GM12865 (cell line): Measurements from ENCODE around the gene AMOTL2.

Experiments used
- DNase-seq: peaks from one replicate; pipeline ENCODE4 v3.0.0; 2010; ENCODE audit warnings: low read depth
- H3K4me3 ChIP-seq: 2 replicates; pipeline ENCODE4 v1.5.1; 2011; ENCODE audit warnings: mild to moderate bottlenecking, low read depth, low read length, control low read depth
- TF ChIP-seq, protein P1 (sequence below): IDR thresholded peaks from 2 replicates; pipeline ENCODE4 v1.5.1; 2011; ENCODE audit warnings: low read length, control low read depth, low read depth, inconsistent platforms; ENCODE audit not compliant: insufficient read depth; ENCODE audit errors: missing control alignments

Gene AMOTL2

DNA sequence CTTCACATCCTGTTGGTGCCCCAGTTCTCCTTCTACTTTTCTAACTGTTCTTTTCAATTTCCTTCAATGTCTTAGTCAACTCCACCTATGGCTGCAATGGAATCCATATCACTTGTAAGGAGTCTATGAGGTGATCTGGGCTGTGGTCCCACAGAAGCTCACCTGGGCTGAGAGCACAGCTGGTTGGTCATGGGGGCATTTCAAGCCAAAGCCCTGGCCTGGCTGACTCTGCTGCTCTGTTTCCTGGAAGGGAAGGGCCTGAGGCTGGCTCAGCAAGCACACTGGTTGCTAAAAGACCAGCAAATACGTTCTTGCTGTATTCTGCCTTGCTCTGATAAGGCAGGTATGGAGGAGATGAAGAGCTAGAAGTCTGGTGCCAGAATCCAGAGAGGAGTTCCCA lies 29.0 kb downstream of the AMOTL2 start:
- TF ChIP-seq, protein P1, sequence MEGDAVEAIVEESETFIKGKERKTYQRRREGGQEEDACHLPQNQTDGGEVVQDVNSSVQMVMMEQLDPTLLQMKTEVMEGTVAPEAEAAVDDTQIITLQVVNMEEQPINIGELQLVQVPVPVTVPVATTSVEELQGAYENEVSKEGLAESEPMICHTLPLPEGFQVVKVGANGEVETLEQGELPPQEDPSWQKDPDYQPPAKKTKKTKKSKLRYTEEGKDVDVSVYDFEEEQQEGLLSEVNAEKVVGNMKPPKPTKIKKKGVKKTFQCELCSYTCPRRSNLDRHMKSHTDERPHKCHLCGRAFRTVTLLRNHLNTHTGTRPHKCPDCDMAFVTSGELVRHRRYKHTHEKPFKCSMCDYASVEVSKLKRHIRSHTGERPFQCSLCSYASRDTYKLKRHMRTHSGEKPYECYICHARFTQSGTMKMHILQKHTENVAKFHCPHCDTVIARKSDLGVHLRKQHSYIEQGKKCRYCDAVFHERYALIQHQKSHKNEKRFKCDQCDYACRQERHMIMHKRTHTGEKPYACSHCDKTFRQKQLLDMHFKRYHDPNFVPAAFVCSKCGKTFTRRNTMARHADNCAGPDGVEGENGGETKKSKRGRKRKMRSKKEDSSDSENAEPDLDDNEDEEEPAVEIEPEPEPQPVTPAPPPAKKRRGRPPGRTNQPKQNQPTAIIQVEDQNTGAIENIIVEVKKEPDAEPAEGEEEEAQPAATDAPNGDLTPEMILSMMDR = no peak
- no peak overlapping the region for H3K4me3 ChIP-seq
- no peak for DNase-seq

DNA sequence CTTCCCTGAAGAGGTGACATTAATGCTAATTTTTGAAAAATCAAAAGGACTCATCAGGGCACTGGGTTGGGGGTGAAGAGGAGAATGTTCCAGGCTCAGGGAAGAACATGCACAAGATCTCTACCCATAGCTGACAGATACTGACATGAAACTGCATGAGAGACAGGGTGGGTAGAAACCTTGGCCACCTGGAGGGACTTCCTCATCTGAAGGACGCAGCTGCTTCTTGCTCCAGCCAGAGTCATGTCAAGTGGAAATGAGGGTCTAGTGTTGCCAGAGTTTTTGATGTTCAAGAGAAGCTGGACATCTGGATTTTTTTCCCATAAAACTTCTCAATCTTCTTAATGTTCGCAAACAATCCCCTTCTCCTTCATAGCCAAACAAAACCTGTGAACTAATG lies 29.7 kb downstream of the AMOTL2 start:
- TF ChIP-seq, protein P1 = no peak
- no peak overlapping the region for H3K4me3 ChIP-seq
- no peak for DNase-seq

DNA sequence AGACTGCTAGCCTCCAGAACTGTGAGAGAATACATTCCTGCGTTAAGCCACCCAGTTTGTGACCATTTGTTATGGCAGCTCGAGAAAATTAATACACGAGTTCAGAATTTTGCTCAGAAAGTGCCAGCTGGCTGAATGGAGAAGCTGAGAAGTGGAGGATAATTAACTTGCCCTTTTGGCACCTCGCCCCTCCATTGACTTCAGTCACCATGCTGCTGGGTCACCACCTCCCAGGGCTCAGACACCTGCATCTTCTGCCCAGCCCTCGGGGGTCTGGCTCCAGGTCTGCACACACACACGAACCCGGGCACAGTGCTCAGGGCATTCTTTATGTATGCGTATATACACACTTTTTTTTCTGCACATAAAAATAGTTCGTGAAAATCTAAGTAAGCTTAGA lies 32.0 kb downstream of the AMOTL2 start:
- H3K4me3 ChIP-seq = no peak overlapping the region
- no peak for DNase-seq
- TF ChIP-seq, protein P1 = no peak

DNA sequence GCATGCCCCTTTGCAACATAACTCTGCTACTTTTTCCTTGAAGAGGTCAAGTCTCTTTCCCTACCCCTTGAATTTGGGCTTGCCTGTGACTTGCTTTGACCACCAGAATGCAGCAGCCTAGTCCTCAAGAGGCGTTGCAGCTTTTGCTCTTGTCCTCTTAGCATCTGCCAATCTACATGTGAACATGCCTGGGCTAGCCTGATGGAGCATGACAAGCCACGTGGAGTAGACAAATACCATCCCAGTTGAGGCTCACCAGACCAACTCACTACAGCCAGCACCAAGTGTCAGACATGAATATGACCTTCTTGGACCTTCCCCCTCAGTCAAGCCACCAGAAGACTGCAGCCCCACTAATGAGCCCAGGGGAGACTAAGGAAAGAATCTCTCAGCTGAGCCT lies 32.9 kb downstream of the AMOTL2 start:
- no peak for DNase-seq
- no peak overlapping the region for H3K4me3 ChIP-seq
- TF ChIP-seq, protein P1 = no peak

DNA sequence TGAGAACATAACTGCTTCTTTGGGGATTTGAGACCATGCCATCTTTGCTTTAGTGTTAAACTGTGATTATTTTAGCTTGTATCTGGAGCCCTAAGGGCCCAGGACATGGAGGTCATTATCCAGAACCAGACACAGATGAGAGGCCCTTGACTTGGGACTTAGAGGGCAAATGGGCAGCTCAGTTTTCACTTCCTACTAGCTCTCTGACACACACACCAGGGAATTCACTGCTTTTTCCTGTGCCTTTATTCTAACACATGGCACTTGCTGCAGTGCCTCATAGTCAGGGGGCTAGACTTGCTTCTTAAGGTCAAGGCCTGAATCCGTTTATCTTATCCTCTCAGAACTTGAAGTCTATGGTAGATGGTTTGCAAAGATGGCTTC lies 33.3 kb downstream of the AMOTL2 start:
- TF ChIP-seq, protein P1 = no peak
- no peak overlapping the region for H3K4me3 ChIP-seq
- no peak for DNase-seq

- no peak overlapping the region for H3K4me3 ChIP-seq
- no peak for DNase-seq
- TF ChIP-seq, protein P1 = no peak
Measured at GRCh38 chr3:134340362-134340981, 33.8 kb downstream of the AMOTL2 start.

DNA sequence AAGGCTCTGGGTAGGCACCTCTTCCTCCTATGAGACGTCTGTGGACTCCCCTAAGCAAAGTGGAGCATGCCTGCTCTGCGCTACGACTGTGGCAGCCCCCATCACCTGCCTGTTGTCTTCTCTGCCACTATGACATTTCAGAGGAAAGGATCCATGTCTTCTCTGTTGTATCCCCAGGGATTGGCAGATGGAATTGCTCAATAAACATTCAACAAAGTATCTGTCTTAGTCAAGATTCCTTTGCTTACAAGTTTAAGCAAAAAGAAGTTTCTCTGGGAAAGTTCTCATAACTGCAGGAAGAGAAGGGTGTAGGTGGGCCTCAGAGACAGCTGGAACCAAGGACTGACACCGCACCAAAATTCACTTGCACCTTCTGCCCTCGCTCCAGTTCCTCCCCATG lies 34.3 kb downstream of the AMOTL2 start:
- no peak for DNase-seq
- TF ChIP-seq, protein P1 = no peak
- no peak overlapping the region for H3K4me3 ChIP-seq
